ENCODE results near the gene NUDCD2. TPM values are rescaled to one million over a fixed set of nuclear protein-coding genes. Genes with fewer than 3 reads are reported as not detected.

Gene NUDCD2
- total and polyA plus RNA-seq, 9 of the 15 experiments (the other 6 are each of a cell fraction or from before 2014, with no cell fraction given) = 14.6 to 76.9 (median 32.5) TPM

DNA sequence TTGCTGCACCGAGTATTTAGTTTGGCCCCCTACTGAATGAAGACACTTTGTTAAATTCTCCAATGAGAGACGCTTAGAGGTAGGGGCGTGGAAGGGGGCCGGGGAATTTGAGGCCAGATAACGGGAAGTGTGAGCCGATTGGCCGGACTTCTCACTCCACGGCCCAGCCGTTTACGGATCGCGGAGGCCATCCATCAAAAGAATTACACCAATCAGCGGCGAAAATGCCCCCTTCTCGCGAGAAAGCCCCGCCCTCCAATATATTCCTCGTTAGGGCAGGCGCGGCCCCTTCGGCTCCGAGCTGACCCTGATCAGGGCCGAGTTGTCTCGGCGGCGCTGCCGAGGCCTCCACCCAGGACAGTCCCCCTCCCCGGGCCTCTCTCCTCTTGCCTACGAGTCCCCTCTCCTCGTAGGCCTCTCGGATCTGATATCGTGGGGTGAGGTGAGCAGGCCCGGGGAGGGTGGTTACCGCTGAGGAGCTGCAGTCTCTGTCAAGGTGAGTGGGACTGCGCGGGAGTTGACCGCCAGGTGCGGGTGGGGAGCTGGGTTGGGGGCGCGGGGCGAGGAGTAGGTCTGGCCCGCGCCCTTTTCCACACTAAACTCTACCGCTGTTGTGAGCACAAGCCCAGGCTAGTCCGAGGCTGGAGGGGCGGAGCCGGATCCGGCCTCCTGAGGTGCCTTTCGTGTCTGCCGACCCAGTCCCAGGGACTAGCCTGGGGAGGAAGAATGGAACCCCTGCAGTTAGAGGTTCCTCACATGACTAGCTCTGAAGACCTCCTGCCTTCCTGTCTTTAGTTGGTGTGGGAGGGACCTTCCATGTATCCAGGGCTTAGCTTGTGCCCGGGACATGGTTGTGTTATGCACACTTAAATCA, 22.4 kb downstream of the NUDCD2 start, which contains the start of gene CCNG1 (continued):
- TF ChIP-seq PHF8 (IDR thresholded peaks at IDR 0.05; ENCODE audit: borderline replicate concordance, low read length) (peak; percentile 93), ZNF507 (tag; conservative IDR thresholded peaks at IDR 0.05) (no peak), RFX1 (IDR thresholded peaks at IDR 0.05) (no peak), BDP1 (IDR thresholded peaks at IDR 0.05; ENCODE audit: insufficient read depth, insufficient read length) (no peak), EP300 (IDR thresholded peaks at IDR 0.05; ENCODE audit: low read length) (no peak), FIP1L1 (IDR thresholded peaks at IDR 0.05; ENCODE audit: low read depth, low read length, poor library complexity, severe bottlenecking) (no peak), CREM (IDR thresholded peaks at IDR 0.05; ENCODE audit: low read depth) (peak; percentile 49), NR1H2 (CRISPR knock-in tag; IDR thresholded peaks at IDR 0.05) (0 out of 2 replicates have a peak, but pooled peaks have one; percentile 32), ASH1L (IDR thresholded peaks at IDR 0.05; ENCODE audit: borderline replicate concordance, low read depth, partially characterized antibody) (peak; percentile 68), GTF2A2 (tag; IDR thresholded peaks at IDR 0.05) (peak; percentile 58; the same call in 1 of the 2 replicates), KLF1 (tag; IDR thresholded peaks at IDR 0.05) (no peak), ZBTB8A (IDR thresholded peaks at IDR 0.05; ENCODE audit: partially characterized antibody) (no peak), CBFA2T3 (IDR thresholded peaks at IDR 0.05) (no peak), SNIP1 (IDR thresholded peaks at IDR 0.05; ENCODE audit: low read depth) (no peak), ZKSCAN3 (CRISPR knock-in tag; IDR thresholded peaks at IDR 0.05) (no peak), STAT5B (CRISPR knock-in tag; IDR thresholded peaks at IDR 0.05) (no peak), NUFIP1 (IDR thresholded peaks at IDR 0.05; ENCODE audit: partially characterized antibody) (no peak)
- TF ChIP-seq, protein P1, sequence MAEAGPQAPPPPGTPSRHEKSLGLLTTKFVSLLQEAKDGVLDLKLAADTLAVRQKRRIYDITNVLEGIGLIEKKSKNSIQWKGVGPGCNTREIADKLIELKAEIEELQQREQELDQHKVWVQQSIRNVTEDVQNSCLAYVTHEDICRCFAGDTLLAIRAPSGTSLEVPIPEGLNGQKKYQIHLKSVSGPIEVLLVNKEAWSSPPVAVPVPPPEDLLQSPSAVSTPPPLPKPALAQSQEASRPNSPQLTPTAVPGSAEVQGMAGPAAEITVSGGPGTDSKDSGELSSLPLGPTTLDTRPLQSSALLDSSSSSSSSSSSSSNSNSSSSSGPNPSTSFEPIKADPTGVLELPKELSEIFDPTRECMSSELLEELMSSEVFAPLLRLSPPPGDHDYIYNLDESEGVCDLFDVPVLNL (CRISPR knock-in tag; IDR thresholded peaks at IDR 0.05; ENCODE audit: low read depth) = no peak
- TF ChIP-seq, protein P2, sequence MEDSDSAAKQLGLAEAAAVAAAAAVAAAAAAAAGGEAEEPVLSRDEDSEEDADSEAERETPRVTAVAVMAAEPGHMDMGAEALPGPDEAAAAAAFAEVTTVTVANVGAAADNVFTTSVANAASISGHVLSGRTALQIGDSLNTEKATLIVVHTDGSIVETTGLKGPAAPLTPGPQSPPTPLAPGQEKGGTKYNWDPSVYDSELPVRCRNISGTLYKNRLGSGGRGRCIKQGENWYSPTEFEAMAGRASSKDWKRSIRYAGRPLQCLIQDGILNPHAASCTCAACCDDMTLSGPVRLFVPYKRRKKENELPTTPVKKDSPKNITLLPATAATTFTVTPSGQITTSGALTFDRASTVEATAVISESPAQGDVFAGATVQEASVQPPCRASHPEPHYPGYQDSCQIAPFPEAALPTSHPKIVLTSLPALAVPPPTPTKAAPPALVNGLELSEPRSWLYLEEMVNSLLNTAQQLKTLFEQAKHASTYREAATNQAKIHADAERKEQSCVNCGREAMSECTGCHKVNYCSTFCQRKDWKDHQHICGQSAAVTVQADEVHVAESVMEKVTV (CRISPR knock-in tag; IDR thresholded peaks at IDR 0.05) = peak; percentile 45; the same call in 1 of the 2 replicates
- TF ChIP-seq, protein P3, sequence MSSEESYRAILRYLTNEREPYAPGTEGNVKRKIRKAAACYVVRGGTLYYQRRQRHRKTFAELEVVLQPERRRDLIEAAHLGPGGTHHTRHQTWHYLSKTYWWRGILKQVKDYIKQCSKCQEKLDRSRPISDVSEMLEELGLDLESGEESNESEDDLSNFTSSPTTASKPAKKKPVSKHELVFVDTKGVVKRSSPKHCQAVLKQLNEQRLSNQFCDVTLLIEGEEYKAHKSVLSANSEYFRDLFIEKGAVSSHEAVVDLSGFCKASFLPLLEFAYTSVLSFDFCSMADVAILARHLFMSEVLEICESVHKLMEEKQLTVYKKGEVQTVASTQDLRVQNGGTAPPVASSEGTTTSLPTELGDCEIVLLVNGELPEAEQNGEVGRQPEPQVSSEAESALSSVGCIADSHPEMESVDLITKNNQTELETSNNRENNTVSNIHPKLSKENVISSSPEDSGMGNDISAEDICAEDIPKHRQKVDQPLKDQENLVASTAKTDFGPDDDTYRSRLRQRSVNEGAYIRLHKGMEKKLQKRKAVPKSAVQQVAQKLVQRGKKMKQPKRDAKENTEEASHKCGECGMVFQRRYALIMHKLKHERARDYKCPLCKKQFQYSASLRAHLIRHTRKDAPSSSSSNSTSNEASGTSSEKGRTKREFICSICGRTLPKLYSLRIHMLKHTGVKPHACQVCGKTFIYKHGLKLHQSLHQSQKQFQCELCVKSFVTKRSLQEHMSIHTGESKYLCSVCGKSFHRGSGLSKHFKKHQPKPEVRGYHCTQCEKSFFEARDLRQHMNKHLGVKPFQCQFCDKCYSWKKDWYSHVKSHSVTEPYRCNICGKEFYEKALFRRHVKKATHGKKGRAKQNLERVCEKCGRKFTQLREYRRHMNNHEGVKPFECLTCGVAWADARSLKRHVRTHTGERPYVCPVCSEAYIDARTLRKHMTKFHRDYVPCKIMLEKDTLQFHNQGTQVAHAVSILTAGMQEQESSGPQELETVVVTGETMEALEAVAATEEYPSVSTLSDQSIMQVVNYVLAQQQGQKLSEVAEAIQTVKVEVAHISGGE (CRISPR knock-in tag; IDR thresholded peaks at IDR 0.05) = no peak
- TF ChIP-seq, protein P4, sequence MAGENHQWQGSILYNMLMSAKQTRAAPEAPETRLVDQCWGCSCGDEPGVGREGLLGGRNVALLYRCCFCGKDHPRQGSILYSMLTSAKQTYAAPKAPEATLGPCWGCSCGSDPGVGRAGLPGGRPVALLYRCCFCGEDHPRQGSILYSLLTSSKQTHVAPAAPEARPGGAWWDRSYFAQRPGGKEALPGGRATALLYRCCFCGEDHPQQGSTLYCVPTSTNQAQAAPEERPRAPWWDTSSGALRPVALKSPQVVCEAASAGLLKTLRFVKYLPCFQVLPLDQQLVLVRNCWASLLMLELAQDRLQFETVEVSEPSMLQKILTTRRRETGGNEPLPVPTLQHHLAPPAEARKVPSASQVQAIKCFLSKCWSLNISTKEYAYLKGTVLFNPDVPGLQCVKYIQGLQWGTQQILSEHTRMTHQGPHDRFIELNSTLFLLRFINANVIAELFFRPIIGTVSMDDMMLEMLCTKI (IDR thresholded peaks at IDR 0.05; ENCODE audit: partially characterized antibody) = no peak

Measured in K562 (cell line).